DND-41 (cell line): Measurements from ENCODE around the gene SRSF3.
A peak's percentile ranks its signal among the peaks of the same experiment; 100 is the strongest.

Experiments used
- ATAC-seq: fragments of 200-7000 bp; cut with Tn5 transposase; 3 replicates; pipeline ENCODE4 v1.9.1; 2021; ENCODE audit warnings: low read depth; ENCODE audit not compliant: insufficient read depth
- DNase-seq: peaks from one replicate; pipeline ENCODE4 v3.0.0-alpha.2; 2020
- H2AFZ ChIP-seq: 2 replicates; pipeline ENCODE4 v1.6.0; 2012; ENCODE audit warnings: low read depth, low read length
- H3K27ac ChIP-seq: 2 replicates; pipeline ENCODE4 v1.5.1; 2012; ENCODE audit warnings: low read length, inconsistent platforms
- H3K27me3 ChIP-seq: fragments of 200-600 bp; sonication (generic); 2 replicates; pipeline ENCODE4 v1.6.0; 2012; ENCODE audit warnings: low read length, mild to moderate bottlenecking, inconsistent platforms; ENCODE audit not compliant: insufficient read depth, poor library complexity
- H3K36me3 ChIP-seq: 2 replicates; pipeline ENCODE4 v1.5.1; 2012; ENCODE audit warnings: low read length, inconsistent platforms; ENCODE audit not compliant: insufficient read depth
- H3K4me1 ChIP-seq: 2 replicates; pipeline ENCODE4 v1.5.1; 2012; ENCODE audit warnings: mild to moderate bottlenecking, low read length; ENCODE audit not compliant: insufficient read depth
- H3K4me2 ChIP-seq: 2 replicates; pipeline ENCODE4 v1.6.0; 2012; ENCODE audit warnings: mild to moderate bottlenecking, moderate library complexity, low read length, inconsistent platforms; ENCODE audit not compliant: insufficient read depth
- H3K4me3 ChIP-seq, 2 experiments: fragments of 200-600 bp in 1 of 2; shearing (Covaris generic) in 1 of 2; 2 replicates each; pipeline ENCODE4 v1.5.1; 2012 to 2016; ENCODE audit warnings: inconsistent platforms in 2 of 2, low read length in 2 of 2, mild to moderate bottlenecking in 2 of 2, low read depth in 1 of 2, moderate library complexity in 1 of 2
- H3K79me2 ChIP-seq: 2 replicates; pipeline ENCODE4 v1.6.0; 2012; ENCODE audit warnings: low read length, inconsistent platforms; ENCODE audit not compliant: insufficient read depth
- H3K9ac ChIP-seq: 2 replicates; pipeline ENCODE4 v1.6.0; 2012; ENCODE audit warnings: low read depth, mild to moderate bottlenecking, inconsistent platforms, low read length, moderate library complexity
- H3K9me3 ChIP-seq: 2 replicates; pipeline ENCODE4 v1.5.1; 2012; ENCODE audit warnings: low read length, moderate library complexity, mild to moderate bottlenecking, inconsistent platforms; ENCODE audit not compliant: insufficient read depth, severe bottlenecking
- H4K20me1 ChIP-seq: 2 replicates; pipeline ENCODE4 v1.6.0; 2012; ENCODE audit warnings: low read length; ENCODE audit not compliant: insufficient read depth
- EZH2 ChIP-seq: IDR thresholded peaks from 3 replicates; pipeline ENCODE4 v1.6.1; 2012; ENCODE audit warnings: borderline replicate concordance, low read depth, mild to moderate bottlenecking, moderate library complexity, low read length, inconsistent platforms; ENCODE audit not compliant: severe bottlenecking
- TF ChIP-seq, protein P1 (sequence below): IDR thresholded peaks from 2 replicates; pipeline ENCODE4 v1.5.1; 2012; ENCODE audit warnings: borderline replicate concordance, low read length, moderate library complexity, mild to moderate bottlenecking; ENCODE audit not compliant: poor library complexity, severe bottlenecking; ENCODE audit errors: extremely low read depth

The SRSF3 gene

DNA sequence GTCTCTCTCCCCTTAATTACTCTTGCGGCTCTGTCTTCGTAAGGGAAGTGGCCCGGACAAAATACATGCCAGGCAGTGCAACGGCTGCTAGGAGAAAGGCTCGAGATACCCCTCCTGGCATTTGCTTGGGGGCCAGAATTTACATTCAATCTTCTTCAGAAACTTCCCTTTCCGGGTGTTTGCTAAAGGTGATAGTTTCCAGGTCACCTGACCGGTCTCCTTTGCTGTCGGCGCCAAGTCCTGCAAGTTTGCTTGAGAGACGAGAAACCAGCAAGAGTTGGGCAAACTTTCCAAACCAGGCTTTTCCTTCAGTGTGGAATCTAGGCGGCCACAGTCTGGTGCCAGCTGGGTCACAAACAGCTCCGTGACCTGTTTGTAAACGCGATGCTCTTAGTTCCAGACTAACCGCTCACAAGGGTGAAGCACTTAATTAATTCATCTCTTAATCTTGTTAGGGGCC lies 563 bp upstream of the SRSF3 start:
- Histone ChIP-seq H3K9ac (peak overlapping the region; percentile 78), H4K20me1 (peaks cover 38% of the 10 kb centered on the region), H3K4me2 (peak overlapping the region; percentile 71), H2AFZ (peak overlapping the region; percentile 76), H3K27ac (peak overlapping the region; percentile 97), H3K27me3 (no peaks in the 10 kb centered on the region), H3K36me3 (peaks cover 41% of the 10 kb centered on the region), H3K4me1 (peaks cover 46% of the 10 kb centered on the region), H3K4me3 (peak overlapping the region; percentile 32 to 70), H3K79me2 (peaks cover 64% of the 10 kb centered on the region), H3K9me3 (no peaks in the 10 kb centered on the region)
- DNase-seq (peak; percentile 66), ATAC-seq (peak; percentile 27)
- no peak for TF ChIP-seq EZH2
- TF ChIP-seq, protein P1, sequence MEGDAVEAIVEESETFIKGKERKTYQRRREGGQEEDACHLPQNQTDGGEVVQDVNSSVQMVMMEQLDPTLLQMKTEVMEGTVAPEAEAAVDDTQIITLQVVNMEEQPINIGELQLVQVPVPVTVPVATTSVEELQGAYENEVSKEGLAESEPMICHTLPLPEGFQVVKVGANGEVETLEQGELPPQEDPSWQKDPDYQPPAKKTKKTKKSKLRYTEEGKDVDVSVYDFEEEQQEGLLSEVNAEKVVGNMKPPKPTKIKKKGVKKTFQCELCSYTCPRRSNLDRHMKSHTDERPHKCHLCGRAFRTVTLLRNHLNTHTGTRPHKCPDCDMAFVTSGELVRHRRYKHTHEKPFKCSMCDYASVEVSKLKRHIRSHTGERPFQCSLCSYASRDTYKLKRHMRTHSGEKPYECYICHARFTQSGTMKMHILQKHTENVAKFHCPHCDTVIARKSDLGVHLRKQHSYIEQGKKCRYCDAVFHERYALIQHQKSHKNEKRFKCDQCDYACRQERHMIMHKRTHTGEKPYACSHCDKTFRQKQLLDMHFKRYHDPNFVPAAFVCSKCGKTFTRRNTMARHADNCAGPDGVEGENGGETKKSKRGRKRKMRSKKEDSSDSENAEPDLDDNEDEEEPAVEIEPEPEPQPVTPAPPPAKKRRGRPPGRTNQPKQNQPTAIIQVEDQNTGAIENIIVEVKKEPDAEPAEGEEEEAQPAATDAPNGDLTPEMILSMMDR: no peak

DNA sequence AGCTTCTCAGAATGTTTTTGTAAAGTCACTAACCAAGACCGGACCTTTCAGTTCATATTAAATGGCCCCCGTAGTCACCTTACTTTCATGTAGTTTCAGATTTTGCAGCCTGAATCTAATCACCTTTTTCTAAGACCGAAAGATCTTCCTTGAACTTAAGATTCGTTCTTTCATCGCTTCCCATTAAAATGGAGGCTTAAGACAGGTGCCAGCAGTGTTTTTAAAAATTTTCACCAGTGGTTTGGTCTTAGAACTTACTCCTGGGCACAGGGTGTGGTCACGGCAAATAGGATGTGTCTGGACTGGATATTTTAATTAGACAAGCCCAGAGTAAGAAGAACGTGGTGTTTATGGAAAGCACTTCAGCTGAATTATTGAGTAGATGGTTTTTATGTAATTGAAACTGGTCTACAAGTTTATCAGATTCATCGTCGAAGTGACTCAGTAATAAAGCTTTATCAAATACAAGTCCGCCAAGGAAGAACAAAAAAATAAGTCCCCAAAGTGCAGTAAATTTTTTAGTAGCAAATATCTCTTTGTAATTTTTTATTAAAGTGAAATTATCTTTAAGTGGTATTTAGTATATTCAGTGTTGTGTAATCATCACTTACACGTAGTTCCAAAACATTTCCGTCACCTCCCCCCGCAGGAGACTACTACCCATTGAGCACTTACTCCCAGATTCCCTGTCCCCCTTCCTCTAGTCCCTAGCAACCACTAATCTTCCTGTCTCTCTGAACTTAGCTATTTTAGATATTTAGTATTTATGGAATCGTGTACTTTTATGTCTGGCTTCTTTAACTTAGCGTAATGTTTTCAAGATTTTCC lies 868 bp downstream of the SRSF3 start:
- Histone ChIP-seq H3K36me3 (peaks cover 55% of the 10 kb centered on the region), H3K4me2 (peak overlapping the region; percentile 75), H3K79me2 (peaks cover 78% of the 10 kb centered on the region), H2AFZ (no peak overlapping the region), H4K20me1 (peaks cover 52% of the 10 kb centered on the region), H3K9ac (peak overlapping the region; percentile 78), H3K9me3 (no peaks in the 10 kb centered on the region), H3K4me1 (peaks cover 61% of the 10 kb centered on the region), H3K27ac (peak overlapping the region; percentile 97), H3K4me3 (peak overlapping the region; percentile 66 to 70), H3K27me3 (no peaks in the 10 kb centered on the region)
- ATAC-seq (no peak), DNase-seq (peak; percentile 44)
- no peak for TF ChIP-seq EZH2
- TF ChIP-seq, protein P1: no peak

DNA sequence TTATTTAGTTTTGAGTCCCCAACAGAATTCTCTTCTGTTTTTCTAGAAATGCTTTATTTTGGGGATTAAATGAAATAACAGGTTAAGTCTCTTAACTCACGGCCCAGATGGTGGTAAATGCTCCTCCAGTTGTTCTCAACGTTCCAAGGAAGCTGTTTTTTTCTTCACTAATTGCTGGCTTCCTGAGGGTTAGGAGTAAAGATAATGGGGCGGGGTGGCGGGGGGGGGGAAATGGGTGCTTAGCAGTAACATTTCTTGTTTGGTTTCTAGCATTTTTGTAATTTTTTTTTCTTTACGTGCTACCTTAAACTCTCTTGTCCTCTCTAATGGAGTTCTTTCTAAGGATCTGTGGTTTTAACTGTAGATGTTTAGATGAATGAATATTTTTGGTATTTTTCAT lies 2.2 kb downstream of the SRSF3 start:
- Histone ChIP-seq H3K4me2 (peak overlapping the region; percentile 75), H2AFZ (no peak overlapping the region), H3K9ac (peak overlapping the region; percentile 78), H3K79me2 (peaks cover 91% of the 10 kb centered on the region), H4K20me1 (peaks cover 65% of the 10 kb centered on the region), H3K27me3 (no peaks in the 10 kb centered on the region), H3K27ac (peak overlapping the region; percentile 97), H3K4me3 (peak overlapping the region; percentile 66 to 70), H3K9me3 (no peaks in the 10 kb centered on the region), H3K36me3 (peaks cover 68% of the 10 kb centered on the region), H3K4me1 (peaks cover 74% of the 10 kb centered on the region)
- TF ChIP-seq, protein P1: no peak
- ATAC-seq (no peak), DNase-seq (no peak)
